HS-5 (cell line): ENCODE measurements around the gene DPM3.
"Not testable (repeated sequence)": the region's sequence is repeated elsewhere in the genome, so short reads cannot be mapped to it uniquely, and the experiment has no call there.

Experiments used
- DNase-seq: peaks from one replicate; pipeline ENCODE4 v3.0.0-alpha.2; 2012; ENCODE audit warnings: low read depth

The DPM3 gene

DNA sequence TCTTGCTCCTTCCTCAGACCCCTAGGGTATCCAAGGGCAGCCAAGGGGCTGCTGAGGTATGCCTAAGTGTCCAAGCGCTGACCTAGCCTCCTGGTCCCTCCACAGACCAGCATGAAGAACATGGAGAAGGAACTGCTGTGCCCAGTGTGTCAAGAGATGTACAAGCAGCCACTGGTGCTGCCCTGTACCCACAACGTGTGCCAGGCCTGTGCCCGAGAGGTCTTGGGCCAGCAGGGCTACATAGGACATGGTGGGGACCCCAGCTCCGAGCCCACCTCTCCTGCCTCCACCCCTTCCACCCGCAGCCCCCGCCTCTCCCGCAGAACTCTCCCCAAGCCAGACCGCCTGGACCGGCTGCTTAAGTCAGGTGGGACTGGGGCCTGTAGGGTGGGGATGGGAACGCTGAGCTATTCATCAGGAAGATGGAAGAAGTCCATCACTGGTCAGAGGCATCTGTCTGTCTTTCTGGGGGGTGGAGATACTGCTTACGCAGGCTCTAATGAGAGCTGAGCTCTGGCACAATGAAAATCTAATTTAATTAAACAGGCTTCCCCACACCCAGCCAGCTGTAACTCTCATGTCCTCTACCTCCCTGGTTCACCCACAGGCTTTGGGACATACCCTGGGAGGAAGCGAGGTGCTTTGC lies 35.1 kb upstream of the DPM3 start:
- DNase-seq: no peak

DNA sequence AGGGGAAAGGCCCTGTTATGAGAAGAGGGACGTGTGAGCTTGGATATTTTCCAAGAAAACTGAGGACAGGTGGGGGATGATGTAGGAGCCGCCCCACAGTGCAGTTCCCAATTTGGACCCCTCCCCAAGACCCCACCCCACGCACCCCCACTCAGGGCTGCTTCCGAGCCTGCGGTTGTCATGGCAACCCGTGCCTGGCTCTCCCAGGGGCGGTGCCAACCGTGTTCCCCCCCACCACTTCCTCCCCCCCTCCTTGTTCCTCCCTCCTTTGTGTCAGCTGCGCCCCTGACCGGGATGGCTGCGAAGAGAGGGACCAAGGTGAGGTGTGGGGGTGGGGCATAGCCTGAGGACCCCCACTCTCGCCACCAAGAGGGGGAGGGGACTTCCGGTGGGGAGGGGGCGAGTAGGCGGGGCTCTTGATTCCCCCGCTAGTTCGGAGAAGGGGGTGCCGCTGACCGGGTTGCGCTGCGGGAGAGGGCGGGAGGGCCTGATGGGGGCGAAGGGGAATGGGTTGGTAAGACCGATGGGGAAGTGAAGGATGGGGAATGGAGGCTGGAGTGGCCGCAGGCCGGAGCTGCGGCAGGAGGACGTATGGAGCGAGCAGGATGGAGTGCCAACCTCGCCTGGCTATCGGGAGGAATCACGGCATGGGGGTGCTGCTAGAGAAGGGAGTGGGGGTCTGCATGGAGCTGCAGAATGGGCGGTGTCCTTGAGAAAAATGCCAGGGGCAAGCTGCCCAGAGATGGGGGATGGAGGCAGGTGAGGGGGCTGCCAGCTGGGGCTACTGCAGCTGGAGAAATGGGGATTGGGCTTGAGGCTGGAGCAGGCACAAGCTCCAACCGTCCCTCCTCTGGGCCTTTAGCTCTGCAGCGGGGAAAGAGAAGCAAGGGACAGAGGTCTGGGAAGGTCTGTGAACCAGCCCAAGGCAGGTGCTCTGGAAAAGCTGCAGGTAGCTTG lies 34.3 kb upstream of the DPM3 start:
- no peak for DNase-seq

DNA sequence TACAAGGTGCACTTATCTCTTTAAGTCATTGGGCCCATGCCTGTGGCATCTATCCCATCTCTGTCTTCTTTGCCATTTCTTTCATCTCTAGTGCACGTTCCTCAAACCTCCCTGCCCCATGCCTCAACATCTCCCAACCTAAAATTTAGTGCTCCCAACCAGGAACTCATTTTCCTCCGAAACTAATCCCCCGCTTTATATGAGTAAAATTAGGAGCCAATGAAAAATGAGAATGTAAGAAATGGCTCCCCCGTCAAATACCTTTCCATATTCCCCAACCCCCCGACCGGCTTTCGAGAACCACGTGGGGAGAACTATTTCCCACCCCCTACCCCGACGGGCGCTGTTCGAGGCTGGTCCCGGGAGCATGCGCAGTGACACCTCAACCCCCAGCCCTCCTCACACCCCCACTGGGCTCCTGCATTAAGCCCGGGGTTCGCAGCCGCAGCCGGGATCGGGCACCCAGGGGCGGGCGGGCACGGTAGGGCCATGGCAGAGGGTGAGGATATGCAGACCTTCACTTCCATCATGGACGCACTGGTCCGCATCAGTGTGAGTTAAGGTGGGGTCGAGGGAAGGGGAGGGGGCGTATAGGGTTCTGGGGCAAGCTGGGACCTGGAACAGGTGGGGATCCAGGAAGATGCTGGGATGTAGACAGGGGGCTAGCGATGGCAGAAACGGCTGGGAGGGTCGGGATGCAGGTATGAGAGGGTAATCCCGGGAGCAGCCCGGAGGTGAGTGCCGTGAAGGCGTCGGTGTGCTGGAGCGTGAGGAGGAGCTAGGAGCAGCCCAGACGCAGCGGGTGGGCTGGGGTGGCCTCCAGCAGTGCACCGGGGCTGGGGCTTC lies 33.4 kb upstream of the DPM3 start, which contains the start of gene TRIM46:
Gene TRIM46, plus strand, starts transcription at position 372 of the 846 bp plus-strand sequence. Its CDS starts 118 bp downstream, at position 490.
- peak; percentile 54 for DNase-seq

DNA sequence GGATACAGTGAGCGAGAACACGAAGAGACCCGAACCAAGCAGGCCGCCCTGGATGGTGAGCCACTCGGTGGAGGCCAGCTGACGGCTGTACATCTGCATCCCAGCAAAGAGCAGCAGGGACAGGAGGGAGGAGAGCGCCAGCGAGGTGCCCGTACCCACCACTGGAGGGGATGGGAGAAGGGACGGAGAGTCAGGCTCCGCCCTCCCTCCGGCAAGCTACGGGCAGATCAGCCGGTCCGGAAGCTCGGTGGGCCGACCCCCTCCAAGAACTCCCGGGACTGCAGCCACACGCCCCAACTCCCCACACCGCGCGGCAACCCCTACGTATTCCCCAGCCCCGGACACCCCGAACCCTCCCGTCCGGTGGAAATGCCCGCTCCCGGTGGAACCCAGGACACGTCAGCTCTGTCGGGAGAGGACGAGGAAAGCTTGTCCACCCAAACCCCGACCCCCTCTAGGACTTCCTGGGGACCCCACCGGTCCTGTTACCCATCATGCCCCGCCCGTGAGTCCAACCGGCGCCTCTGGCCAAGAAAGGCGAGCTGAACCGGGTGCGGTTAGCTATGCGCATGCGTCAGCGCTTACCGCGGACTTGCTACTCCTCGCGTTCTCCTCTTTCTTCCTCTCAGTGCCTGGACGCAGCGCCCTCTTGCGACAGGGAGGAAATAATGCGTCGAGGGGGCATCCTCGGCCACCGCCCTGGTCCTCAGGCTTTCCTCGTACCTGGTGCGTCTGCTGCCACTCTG lies 32.6 kb upstream of the DPM3 start, which contains the start of gene KRTCAP2:
Gene KRTCAP2, minus strand, starts transcription at position 573 of the 746 bp plus-strand sequence. Its CDS starts 80 bp downstream, at position 493.
- DNase-seq: peak; percentile 86

DNA sequence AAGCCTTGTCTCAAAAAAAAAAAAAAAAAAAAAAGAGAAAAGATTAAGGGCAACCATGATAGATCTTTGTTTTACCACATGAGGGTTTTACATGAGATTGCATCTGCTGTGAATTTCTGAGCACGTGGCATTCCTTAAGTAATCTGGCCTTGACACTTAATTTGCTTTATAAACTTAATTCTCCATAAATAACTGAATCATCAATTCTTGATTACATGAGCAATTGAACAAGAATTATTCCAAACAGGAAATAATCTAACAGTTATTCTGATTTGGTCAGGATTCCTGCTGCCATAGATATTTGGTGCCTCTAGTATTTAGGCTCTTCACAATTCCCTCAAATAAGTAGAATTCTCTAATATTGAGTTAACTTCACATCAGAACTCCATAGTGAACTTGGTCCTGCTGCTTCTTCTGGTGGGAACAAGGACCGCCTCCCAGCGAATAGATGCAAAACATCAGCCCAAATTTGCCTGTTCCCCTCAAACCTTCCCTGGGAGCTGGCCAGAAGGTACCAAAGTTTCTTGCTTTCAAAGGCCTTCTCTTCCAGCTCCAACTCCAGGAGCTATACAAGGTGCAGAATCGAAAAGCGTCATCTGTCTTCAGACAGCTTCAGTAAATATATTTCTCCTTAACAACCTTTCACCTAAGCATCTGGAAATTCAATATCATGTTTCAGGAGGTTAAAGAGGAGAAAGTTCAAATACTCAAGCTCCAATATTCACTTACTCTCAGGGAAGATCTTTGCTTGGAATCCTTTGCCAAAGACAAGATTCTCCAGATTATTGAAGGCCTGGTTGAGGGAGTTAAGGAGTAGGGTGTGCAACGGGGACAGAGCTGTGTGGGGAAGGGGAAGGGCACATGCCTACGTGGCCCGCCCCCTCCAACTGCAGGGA lies 31.8 kb upstream of the DPM3 start:
- DNase-seq: no peak

DNA sequence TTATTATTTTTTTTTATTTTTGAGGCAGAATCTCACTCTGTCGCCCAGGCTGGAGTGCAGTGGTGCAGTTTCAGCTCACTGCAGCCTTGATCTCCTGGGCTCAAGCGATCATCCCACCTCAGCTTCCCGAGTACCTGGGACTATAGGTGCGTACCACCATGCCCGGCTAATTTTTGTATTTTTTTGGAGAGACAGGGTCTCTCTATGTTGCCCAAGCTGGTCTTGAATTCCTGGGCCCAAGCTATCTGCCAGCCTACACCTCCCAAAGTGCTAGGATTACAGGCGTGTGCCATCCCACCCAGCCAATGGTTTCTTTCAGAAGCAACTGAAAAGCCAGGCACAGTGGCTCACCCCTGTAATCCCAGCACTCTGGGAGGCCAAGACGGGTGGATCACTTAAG lies 30.5 kb upstream of the DPM3 start:
- DNase-seq: no peak

DNA sequence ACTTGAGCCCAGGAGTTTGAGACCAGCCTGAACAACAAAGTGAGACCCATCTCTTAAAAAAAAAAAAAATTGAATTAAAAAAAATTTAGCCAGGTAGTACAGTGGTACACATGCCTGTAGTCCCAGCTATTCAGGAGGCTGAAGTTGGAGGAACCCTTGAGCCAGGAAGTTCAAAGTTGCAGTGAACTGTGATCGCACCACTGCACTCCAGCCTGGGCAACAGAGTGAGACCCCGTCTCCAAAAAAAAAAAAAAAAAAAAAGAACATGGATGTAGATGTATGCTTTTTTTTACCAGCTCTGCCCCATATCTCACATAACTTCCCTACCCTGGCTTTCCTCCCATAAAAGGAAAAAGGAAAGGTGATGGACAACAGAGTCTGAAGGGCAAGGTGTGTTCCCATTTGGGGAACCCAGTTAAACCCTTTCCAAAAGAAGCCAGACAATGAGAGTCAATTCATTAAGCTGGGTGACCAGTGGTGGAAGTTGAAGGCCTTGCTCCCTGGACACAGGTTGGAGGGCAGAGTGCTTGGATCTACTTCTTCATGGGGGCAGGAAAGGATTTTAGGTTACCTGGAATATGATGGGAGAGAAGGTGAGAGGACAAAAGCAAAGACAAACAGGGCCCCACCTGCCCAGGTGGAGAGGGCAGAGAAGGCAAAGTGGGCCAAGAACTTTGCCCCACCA lies 29.9 kb upstream of the DPM3 start:
- no peak for DNase-seq

DNA sequence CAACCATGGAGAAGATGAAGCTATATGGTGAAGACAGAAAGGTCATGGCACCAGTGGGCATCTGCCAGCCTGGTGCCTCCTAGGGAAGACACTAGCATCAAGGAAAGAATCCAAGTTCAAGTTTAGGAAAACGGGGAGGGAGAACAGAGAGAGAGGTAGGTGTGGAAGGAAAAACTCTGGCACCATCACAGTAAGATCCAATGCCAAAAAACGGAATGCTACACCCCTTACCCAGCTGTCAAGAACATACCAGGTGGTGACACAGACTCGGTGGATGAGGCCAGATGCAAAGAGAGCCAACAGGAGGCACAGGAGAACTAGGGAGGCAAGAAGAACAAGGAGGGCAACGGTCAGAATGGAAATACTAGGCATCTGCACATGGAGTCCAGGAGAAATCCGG lies 29.2 kb upstream of the DPM3 start:
- DNase-seq: no peak

DNA sequence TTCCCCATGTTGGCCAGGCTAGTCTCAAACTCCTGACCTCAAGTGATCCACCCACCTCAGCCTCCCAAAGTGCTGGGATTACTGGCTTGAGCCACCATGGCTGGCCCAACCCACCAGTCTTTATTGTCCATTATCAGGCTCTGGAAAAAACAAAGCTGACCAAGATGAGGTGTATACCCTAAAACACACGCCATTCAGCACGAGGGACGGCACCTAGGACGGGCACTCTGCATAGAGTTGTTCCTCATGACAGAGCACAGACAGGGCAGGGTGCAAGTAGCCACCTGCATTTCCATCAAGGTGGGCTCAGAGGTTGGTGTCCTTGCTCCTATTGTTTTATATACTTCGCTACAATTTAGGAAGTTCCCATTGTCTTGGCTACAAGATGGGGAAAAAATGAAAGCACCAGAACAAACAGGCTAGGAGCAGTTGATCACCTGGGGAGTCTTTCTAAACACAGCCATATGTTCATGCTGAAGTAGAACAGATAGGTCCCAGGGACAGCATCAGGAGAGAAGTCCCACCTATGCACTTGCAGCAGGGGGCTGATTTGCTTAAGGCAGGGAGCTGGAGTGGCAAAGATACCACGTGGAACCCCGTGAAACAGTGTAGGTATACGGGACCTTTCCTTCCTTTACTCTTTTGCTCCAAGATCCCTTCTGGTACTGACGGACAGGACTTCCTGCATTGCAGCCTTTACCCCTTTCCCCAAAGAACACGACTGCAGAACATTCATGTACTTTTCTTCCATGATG lies 28.3 kb upstream of the DPM3 start:
- DNase-seq: no peak

DNA sequence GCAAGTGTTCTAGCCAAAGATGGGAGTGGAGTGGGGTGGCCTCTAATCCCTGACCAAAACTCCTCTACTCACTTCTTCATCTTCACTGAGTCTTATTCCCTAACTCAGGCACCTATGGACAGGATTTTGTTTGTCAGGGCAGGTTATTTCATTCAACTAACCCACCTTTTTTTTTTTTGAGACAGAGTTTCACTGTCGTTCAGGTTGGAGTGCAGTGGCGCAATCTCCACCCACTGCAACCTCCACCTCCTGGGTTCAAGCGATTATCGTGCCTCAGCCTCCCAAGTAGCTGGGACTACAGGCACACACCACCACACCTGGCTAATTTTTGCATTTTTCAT lies 27.7 kb upstream of the DPM3 start:
- DNase-seq: not testable (repeated sequence)

DNA sequence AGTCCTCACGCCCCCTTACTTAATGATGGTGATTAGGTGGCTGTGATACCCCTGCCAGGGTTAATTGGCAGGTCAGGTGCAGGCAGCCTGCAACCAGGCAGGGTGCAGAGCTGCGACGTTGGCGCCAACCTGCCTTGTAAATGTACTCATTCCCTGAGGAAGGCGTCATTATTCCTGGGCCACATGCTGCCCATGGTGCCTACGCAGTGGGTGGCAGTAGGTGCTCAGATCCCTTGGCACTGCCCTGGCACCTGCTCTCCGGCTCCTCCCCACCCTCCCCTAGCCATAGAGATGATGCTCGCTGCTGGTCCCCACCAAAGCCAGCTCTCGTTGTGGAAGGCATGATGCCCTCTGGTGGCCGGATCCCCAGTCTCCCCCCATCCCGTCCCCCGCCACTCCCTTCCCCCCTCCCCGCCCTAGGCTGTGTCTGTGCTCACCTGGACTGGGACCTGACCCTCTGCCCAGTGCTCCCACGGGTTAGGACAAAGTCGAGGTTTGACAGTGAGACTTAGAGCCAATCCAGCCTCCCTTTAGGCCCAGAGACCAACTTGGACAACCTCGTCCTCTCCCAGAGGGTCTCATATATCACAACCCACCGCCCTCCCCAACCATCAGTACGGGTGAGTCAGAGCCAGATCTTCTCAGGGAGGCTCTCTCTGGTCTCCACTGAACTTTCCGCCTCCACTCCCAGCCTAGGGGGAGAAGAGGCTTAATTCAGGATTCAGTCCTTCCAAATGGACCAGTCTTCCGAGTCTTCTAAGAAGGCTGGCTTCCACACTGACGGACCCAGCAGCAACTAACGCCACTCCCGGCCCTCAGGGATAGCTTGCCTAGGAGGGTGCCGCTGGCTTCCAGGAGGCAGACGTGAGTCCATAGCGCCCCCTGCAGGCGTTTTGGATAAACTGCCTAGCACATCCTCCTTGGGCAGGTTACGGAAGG lies 27.1 kb upstream of the DPM3 start:
- no peak for DNase-seq

DNA sequence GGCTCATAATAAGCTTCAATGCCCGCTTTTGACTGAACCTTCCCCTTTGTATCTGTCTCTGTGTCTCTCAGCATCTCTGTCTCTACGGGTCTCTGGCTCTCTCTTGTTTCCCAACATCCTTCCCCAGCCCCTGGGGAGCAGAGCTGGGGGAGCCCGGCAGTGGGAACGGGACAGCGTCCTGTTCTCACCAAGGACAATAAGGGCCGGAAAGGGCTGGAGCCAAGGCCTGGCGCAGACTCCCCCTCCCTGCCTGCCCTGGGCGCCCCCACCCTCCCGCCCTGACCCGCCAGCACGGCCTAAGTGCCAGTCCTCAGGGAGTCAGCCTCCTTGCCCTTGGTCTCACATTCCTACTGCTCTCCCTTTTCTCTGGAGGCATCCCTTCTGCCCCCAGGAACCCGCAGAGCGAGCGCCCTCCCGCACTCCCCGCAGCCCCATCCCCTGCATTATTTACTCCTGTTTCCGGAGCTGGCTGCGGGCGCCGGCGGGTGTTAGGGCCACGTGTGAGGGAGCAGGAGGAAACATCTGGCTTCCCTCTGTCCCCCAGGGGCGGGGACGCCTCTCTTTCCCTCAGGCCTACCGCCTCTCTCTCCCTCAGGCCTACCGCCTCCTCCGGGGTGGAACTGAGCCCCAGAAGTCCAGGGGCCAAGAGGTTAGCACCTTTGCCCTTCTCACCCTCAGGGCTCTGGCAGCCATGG lies 26.3 kb upstream of the DPM3 start:
- DNase-seq: no peak

DNA sequence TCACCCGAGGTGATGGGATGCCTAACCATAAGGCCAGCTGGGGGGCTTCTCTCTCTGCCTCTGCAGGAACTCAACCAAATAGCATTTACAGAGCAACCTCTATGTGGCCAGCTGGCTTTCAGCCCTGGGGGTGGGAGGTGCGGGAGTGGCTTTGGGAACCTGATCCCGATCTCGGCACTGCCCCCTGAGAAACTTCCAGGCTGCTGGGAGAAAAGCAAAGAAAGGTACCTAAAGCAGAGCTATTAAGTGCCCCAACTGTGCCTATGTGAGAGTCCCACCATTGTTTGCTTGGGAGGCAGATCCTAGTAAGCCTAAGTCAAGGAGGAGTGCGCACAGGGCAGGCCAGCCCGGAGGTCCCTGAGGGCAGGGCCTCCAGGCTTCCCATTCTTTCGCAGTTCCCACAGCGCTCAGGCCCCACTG lies 25.7 kb upstream of the DPM3 start:
- DNase-seq: no peak

DNA sequence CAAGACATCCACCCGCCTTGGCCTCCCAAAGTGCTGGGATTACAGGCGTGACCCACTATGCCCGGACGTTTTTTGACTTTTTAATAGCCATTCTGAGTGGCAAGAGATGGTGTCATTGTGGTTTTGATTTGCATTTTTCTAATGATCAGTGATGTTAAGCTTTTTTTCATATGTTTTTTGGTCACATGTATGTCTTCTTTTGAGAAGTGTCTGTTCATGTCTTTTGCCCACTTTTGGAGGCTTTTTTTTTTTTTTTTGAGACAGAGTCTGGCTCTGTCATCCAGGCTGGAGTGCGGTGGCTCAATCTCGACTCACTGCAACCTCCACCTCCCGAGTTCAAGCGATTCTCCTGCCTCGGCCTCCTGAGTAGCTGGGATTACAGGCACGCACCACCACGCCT lies 24.3 kb upstream of the DPM3 start:
- not testable (repeated sequence) for DNase-seq

DNA sequence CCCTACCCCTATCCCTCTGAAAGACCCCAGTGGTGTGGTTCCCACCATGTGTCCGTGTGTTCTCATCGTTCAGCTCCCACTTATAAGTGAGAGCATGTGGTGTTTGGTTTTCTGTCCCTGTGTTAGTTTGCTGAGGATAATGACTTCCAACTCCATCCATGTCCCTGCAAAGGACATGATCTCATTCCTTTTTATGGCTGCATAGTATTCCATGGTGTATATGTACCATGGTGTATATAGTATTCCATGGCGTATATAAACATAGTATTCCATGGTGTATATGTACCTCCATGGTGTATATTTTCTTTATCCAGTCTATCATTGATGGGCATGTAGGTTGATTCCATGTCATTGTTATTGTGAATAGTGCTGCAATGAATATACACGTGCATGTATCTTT lies 23.5 kb upstream of the DPM3 start:
- DNase-seq: not testable (repeated sequence)

DNA sequence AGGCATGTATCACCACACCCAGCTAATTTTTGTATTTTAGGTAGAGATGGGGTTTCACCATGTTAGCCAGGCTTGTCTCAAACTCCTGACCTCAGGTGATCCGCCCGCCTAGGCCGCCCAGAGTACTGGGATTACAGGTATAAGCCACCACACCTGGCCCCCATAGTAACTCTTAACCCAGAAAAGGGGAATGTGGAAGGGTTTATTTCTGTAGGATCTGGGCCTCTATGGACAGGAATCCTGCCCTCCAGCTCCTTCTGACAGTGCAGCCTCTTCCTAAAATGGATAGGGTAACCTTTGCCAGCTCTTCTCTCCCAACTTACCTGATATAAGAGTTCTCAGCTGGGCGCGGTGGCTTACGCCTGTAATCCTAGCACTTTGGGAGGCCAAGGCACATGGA lies 22.3 kb upstream of the DPM3 start:
- DNase-seq: not testable (repeated sequence)

DNA sequence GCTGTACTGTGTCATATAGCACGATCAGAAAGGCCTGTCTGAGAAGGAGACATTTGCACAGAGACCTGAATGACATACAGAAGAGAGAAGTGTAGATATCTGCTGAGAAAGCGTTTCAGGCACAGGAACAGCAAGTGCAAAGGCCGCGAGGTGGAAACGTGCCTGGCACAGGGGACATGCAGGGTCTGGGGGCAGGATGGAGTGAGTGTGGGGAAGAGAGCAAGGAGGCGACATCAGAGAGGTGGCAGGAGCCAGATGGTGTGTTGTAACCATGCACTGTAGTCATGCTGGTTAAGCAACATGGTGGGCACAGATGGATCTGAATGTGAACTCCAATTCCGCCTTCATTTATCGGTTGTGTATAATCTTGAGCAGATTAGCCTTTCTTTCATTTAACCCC lies 19.8 kb upstream of the DPM3 start:
- DNase-seq: no peak
